Dermis lymphatic vessel endothelial cell (primary cell): ENCODE data around the gene KYNU. TPM values are rescaled to one million over a fixed set of nuclear protein-coding genes. Genes with fewer than 3 reads are reported as not detected.

ENCODE experiments used
- total RNA-seq: library from RNA; depleted of rRNA; stranded (reverse); fragments of >200 nt; gene quantifications from 2 replicates; pipeline ENCODE4 v1.2.1, GENCODE V29; 2014

Gene KYNU
- not detected in 2 replicates for total RNA-seq

DNA sequence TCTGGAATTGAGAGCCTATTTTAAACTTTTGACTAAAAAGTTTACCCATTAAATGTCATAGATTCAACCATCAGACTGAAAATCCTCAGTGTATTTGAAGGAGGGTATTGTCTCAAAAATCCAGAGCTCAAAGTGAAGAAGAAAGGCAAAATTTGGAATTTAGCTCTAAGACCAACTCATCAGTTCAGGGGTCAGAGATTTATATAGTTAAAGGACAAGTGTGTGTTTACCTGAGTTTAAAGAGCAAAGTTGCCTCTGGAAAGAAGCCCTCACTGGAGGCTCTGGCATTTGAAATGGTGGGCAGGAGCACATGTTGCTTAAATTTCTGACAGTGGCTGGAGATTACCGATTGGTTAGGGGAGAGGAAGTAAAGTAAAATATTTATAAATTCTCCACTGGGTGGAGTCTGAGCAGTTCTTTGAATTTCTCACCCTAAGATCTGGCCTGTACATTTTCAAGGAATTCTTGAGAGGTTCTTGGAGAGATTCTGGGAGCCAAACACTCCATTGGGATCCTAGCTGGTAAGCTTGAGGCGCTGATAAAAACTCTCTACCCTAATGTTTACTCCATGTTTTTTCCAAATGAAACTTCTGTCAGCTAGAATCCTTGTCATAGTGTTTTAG lies at the start of gene KYNU:
Gene KYNU, plus strand, starts transcription at position 449 of the 623 bp plus-strand sequence. CDS start 7,704 bp downstream, outside the sequence.

